HG02623 (cell line): Measurements from ENCODE around the gene PCSK4.
"Not testable (repeated sequence)": the region's sequence is repeated elsewhere in the genome, so short reads cannot be mapped to it uniquely, and the experiment has no call there.

Source experiments
- ATAC-seq: cut with Tn5 transposase; IDR thresholded peaks from one replicate; pipeline ENCODE4 v1.9.1; 2021; ENCODE audit warnings: moderate library complexity; ENCODE audit not compliant: unreplicated experiment

Gene PCSK4

DNA sequence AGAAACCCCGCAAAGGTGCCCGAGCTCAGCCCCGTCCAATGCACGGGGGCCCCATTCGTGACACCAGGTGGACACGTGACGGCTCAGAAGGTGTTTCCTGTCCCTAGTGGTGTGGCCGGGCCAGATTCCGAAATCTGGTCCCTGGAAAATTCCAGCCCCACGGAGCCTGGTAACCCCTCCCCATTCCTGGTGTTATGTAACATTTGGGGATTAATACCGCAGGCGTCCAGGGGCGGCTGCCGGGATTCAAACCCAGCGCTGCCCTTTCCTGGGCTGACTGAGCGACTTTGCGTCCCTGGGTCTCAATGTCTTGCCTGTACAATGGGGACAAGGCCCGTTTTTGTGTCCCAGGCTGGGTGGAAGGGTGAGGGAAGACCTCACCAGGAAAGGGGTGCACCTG, 32.7 kb upstream of the PCSK4 start:
- ATAC-seq, result no peak

DNA sequence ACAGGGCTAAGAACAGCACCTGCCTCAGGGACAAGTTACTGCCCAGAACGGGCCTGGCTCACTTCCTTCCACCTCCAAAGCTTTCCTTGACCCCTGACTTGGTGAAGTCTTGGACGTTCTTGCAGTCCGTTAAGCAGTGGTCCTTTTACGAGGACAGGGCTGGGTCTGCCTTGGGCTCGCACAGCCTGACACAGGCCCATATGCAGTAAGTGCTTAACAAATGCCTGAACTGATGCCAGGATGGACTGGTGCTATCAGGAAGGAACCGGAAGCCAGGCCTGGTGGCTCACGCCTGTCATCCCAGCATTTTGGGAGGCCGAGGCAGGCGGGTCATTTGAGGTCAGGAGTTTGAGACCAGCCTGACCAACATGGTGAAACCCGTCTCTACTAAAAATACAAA, 31.9 kb upstream of the PCSK4 start:
- no peak for ATAC-seq

DNA sequence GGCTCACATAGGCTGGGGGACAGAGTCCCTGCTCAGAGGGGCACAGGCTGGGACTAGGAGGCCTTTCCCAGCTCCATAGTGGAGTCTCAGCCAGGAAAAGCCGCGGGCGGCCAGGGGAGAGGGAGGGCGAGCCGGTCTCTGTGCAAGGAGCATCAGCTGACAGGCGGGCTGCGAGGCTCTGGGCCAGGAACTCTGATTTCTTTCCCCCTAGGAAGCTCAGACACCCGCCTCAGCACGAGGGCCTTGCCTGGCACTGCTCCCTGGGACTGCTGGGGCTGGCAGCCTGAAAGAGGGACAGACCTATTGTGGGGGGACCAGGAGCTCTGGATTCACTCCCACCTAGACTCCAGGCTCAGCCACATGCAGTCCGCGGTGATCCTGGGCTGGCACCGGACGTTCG, 31.5 kb upstream of the PCSK4 start:
- no peak for ATAC-seq

DNA sequence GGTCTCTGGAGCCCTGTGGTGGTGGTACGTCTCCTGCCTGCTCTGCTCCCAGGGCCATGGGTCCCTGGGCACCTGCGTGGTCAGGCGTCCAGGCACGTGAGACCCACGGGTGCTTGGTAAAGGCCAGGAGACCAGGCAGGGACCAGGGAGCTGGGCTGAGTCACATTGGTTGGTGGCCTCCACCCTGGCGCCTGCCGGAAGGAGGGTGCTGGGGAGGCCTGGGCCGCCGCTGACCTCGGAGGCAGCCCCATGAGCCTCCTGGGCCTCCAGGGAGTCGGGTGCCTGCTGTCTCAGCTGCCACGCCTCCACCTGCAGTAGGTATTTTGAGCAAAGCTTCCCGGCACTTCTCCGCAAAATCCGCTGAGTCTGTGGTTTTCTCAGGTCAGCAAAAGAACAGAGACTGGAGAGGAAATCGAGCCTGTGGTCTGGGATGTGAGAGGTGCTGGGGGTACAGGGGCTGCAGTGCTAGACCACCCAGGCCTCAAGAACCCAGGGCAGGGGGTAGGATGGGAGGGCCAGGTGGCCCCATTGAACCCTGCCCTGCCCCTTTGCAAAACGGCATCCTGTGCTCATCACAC, 30.1 kb upstream of the PCSK4 start:
- no peak for ATAC-seq

DNA sequence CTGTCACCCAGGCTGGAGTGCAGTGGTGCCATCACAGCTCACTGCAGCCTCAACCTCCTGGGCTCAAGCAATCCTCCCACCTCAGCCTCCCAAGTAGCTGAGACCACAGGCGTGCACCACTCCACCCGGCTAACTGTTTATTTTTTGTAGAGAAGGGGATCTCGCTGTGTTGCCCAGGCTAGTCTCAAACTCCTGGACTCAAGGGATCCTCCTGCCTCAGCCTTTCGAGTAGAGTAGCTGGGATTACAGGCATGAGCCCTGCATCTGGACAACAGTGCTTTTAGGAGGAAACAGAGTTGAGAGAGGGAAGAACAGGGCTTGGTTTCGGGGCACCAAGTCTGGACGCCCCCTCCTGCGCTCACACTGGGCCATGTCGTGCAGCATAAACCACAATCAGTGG, 29.7 kb upstream of the PCSK4 start:
- not testable (repeated sequence) for ATAC-seq

DNA sequence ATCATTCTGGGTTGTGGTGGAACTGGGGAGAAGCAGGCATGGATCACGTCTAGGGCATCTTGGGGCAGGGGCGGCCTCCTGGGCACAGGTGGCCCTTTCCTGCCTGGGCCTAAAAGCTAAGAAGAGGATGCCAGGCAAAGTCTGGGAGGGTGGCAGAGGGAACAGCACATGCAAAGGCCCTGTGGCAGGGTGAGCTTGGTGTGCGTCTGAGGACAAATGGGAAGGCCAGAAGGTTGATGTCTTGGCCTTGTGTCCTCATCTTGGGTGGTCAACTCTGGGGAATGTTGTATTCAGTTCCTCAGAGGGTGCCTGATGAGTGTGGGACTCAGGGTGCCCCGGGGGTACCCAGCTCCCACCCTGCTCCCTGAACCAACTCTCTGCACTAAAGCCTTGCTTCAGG, 28.3 kb upstream of the PCSK4 start:
- ATAC-seq, result no peak

DNA sequence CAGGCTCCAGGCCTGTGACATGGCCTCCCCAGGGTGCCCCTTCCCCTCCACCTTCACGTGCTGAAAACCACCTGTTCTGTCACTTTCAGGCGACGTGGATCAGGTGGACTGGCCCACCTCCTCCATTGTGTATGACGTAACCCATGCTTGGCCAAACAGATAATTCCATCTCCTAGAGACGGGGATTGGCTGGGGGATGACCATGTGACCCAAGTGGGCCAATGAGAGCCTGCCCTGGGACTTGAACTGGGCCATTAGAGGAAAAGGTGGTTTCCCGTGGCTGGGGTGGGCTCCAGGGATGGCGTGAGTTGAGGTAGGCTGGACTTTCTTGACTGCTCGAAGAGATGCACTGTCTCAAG, 26.2 kb upstream of the PCSK4 start:
- no peak for ATAC-seq

DNA sequence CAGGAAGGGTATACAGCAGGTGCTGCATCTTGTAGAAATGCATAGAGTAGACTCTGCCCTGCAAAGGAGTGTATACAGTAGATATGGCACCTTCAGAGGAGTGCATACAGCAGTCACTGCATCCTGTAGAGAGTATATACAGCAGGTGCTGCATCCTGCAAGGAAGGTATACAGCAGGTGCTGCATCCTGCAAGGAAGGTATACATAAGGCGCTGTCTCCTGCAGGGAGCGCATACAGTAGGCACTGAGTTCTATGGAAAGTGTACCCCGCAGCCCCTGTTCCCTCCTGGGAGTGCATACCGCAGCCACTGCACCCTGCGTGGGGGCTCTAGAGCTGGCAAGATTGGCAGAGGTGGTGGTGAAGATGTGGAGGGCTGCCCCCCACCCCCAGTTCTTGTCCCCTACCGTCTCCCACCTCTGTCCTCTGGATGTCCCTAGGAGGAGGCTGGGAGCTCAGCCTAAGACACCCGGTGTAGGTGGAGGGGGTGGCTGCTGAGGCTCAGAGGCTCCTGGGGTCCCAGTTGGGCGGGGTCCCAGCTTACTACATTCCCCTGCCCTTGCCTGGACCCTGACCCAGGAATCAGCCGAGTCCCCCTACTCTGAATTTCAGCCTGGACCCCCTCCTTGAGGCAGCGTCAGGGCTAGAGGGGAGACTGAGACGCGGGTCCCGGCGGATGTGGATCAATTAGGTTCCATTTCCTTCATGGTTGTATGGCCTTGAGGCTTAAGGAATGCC, 25.0 kb upstream of the PCSK4 start:
- no peak for ATAC-seq

DNA sequence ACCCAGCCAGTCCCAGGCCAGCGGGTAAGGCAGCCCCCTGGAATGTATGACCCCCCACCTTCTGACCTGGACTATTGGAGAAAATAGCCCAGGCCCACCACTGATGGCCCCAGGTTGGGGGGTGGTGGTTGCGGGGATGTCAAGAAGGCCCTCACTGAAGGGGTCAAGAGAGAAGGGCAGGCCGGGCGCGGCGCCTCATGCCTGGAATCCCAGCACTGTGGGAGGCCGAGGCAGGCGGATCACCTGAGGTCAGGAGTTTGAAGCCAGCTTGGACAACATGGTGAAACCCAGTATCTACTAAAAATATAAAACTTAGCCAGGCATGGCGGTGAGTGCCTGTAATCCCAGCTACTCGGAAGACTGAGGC, 24.1 kb upstream of the PCSK4 start:
- no peak for ATAC-seq

DNA sequence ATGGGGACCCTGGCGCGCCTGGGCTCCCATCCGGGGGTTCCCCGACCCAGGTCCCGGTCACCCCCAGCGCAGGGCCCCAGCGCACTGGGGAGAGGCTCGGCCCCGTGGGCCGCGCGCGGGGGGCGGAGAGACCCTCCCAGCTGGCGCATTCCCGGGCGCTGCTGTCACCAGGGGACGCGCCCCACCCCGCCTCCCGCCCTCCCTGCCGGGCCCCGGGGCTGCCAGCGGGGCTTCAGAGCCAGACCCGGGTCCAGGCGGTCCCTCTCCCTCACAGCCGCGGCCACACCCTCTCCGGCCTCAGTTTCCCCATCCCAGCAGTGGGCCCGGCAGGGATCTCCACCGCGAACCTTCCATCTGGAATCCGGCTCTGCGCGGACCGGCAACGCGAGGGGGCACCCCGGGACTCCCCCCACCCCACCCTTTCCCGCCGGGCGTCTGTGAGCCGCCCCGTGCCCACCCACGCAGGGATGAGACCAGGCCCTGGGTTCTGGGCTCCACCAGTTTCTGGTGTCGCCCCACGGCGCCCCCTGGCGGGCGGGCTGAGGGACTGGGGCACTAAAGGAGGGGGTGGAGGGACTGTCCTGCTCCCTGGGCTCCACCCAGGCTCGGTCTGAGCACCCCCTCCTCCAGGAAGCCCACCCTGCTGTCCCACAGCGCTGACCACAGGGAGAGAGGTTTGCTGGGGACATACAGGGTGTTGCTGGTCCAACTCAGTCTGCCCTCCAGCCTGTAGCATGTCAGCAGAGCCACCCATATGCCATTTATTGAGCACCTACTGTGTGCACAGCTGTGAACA, 23.5 kb upstream of the PCSK4 start:
- no peak for ATAC-seq

DNA sequence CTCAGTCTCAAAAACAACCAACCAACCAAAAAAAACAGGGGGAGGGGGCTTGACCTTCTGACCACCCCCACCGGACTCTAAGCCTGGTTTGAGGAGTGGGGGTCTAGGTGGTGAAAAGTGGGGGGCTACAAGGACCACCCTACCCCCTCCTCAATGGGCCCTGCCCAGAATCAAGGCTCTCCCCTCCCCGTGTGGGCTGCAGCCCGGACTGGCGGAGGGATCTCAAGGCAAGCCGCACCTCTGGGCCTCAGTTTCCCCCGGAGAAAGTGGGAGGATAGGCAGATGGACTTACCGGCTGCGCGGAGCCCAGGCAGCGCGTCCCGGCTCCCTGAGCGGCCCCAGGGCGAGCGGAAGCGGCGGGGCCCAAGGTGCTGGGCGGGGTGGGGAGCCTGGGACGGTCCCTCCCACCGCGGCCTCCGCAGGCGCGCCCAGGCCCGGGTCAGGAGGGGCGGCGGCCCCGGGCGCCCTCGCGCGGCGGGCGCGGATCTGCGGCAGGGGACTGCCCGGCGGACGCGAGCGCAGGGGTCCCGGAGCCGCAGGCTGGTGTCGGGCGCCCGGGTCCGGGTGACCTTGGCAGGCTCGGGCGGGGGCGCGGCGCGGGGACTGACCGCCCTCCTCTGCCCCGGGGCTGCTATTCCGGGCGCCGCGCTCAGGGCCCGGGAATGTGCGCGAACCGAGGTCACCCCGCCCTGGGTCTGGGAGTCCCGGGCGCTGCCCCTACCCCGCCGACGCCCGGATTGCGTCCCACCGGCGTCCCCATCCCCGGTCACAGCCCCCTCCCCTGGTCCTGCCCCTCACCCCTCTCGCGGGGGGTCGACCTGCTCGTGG, 22.7 kb upstream of the PCSK4 start, which contains the start of gene ADAMTSL5:
TSS of gene ADAMTSL5 (minus strand) at position 349 of the 828 bp plus-strand sequence. CDS start 2,076 bp downstream, outside the sequence.
- ATAC-seq, result no peak

DNA sequence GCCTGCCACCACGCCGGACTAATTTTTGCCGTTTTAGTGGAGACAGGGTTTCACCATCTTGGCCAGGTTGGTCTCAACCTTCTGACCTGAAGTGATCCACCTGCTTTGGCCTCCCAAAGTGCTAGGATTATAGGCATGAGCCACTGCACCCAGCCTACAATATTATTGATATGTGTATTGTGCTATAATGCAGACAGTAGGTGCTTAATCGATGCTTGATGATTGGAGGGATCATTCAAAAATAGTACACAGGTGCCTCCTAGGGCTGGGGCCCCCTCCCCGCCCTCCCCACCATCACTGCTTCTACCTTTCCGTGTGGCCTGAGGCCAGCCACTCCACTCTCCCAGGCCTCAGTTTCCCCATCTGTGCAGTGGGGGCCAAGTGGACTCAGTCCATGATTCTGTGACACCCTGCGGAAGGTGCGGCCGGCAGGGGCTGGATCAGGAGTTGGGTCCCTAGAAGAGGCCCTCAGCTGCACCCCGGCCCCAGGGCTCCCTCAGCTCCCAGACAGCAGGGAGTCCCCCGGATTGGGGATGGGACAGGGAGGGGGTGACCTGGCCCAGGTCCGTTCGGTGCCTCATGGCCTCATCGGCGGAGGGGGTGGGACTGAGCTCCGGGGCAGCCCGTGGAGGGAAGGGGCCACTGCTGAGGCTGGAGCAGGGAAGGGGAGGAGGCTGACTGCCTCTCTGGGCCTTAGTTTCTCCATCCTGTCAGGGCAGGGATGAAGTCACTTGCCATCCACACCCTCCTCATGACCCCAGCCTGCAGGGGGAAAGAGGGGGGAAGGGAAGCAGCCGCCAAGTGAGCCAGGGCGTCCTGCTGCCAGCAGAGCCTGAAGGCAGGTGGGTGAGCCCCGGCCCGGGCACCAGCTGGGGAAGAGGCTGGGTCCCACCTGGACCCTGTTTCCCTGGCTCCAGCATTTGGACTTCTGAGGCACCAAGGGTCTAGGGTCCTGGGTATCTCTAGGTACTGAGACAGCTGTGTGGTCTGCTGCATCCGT, 21.5 kb upstream of the PCSK4 start:
- ATAC-seq, result no peak

DNA sequence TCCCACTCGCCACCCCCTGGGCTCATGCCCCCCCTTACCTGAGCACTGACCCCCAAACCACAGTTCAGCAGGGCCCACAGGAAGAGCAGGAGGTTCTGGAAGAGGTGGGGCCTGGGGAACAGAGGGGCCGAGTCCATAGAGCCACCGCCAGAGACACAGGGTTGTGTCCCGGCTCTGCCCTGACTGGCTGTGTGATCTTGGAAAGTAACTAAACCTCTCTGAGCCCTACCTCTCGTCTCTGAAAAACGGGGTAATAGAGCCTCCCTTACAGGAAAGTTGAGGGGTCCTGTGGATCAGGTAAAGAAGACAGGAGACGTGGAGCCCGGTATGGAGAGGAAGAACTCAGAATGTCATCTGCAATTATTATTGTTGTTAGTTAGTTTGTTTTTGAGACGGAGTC, 20.7 kb upstream of the PCSK4 start:
- ATAC-seq, result no peak

DNA sequence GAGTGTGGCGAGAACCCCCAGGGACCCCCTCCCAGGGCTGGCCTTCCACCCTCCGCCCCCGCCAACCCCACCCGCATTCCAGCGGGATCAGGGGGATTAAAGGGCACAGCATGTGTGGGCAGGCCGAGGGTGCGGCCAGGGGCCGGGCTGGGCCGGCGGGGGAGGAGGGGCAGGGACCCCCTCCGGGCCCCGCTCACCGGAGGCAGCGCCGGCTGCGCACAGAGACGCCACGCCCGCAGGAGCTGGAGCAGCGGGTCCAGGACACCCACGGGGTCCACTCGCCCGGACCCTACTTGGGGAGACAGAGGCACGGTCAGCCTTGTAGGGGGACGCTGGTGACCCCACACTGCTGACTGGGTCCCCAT, 20.3 kb upstream of the PCSK4 start:
- no peak for ATAC-seq

DNA sequence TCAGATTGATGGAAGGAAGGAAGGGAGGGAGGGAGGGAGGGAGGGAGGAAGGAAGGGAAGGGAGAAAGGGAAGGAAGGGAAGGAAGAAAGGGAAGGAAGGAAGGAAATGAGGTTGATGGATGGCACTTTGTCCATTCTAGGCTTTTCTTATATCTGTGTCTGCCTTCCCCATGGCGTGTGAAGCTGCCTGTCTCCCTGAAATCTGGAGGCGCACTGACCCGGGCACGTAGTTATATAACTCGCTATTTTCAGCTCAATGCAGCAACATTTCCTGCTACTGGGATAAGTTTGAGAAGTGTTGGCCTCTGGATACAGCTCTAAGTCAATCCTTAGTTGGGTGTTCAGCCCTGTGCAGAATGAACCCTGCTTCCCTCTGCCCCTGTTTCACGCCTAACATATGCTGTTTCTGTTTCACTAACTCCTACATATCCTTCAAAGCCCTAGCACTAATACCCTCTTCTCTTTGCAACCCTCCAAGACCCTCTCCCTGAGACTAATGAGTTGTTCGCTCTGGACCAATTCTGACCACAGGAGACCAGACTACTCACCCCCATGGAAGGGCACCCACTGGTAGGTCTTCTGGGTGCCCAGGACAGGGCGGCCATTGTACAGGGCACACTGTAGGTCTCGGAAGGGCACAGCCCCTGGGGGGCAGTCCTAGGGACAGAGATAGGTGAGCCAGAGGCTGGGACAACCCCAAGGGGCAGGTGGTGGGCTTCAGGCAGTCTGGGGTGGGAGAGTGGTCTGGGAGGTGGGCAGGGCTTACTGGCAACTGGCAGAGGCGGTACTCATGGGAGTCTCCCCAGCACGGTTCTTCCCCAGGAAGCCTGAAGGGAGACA, 19.7 kb upstream of the PCSK4 start:
- ATAC-seq, result no peak

DNA sequence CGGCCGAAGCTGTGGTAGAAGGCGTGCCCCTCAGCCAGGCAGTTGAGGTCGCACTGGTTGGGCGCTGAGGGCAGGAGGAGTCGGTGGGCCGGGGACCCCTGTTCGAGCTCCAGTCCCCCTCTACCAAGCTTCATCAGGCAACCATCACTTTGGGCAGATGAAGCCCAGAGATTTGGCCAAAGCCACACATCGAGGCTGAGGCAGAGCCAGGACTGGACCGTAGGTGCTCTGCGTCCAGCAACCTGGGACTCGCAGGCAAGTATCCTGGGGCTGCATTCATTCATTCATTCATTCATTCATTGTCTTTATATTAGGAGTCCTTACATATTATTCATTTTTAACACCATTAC, 18.3 kb upstream of the PCSK4 start:
- no peak for ATAC-seq

DNA sequence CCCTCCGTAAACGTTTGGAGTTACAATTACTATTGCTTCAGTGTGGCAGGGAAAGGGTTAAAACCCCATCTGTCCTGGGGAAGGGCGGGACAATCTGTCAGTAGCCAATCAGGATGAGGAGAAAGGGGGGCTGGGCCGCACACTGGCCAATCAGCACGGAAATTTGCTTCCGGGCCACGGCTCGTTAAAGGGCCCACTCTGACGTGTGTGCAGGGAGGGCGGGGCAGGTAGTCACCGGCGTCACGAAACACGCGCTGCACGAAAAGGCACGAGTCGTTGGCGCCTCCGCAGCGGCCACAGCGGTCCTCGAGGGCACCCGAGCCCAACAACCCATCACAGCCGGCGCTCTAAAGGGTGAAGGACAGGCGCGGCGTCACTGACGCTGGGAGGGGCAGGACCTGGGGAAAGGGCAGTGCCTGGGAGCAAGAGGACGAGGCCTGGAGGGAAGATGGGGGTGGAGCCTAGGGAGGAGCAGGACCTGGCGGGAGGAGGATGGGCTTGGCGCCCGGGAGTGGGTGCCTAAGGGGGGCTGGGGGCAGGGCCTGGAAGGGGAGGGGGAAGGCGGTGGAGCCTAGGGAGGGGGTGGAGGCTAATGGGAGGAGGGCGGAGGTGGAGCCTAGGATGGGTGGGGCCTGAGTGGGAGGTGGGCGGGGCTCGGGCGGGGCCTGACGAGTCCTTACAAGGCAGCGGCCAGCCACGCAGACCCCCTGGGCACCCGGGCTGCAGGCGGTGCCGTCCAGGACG, 17.8 kb upstream of the PCSK4 start:
- no peak for ATAC-seq

DNA sequence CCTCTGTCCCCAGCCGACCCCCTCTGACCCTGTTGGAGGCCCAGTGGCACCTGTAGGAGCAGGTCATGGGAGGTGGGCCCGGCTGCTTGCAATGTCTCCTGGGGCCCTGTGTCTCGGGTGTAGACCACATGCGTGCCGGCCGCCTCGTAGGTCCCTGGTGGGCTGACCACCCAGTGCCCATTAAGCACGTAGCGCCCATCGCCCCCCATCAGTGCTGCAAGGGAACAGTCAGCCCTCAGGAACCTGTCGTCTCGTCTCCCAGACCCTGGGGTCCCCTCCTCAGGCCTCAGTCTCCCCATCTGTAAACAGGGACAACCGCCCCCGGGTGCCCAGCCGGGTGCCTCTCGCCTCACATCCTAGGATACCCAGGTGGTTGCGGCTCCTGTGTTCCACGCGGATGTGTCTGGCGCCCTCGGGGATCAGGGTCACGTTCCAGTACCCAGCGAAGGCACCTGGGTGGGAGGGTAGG, 17.1 kb upstream of the PCSK4 start:
- ATAC-seq, result no peak
